OCI-LY7 (cell line): ENCODE measurements around the gene RFX2.

Experiments
- CTCF ChIP-seq: fragments of 200-600 bp; sonication (generic); conservative IDR thresholded peaks from 2 replicates; pipeline ENCODE4 v1.5.1; 2014; ENCODE audit warnings: mild to moderate bottlenecking, antibody characterized with exemption, low read length, moderate library complexity, mixed read lengths
- EZH2phosphoT487 ChIP-seq: fragments of 200-600 bp; sonication (generic); IDR thresholded peaks from 2 replicates; pipeline ENCODE4 v1.6.1; 2018; ENCODE audit warnings: low read depth, borderline replicate concordance, mild to moderate bottlenecking, mixed run types, antibody characterized with exemption, low read length, moderate library complexity, mixed read lengths

GRCh38 chr19:6022570-6023064 lies 87.7 kb downstream of the RFX2 start:
- TF ChIP-seq CTCF (0 out of 2 replicates have a peak, but pooled peaks have one; percentile 4), EZH2phosphoT487 (no peak)
